HG02870 (cell line): ENCODE measurements around the gene SLC25A47.

Experiments
- ATAC-seq: cut with Tn5 transposase; IDR thresholded peaks from one replicate; pipeline ENCODE4 v1.9.1; 2021; ENCODE audit warnings: mild to moderate bottlenecking, moderate library complexity; ENCODE audit not compliant: unreplicated experiment

The SLC25A47 gene

GRCh38 chr14:100374270-100374669 lies 51.1 kb downstream of the SLC25A47 start:
- no peak for ATAC-seq

DNA sequence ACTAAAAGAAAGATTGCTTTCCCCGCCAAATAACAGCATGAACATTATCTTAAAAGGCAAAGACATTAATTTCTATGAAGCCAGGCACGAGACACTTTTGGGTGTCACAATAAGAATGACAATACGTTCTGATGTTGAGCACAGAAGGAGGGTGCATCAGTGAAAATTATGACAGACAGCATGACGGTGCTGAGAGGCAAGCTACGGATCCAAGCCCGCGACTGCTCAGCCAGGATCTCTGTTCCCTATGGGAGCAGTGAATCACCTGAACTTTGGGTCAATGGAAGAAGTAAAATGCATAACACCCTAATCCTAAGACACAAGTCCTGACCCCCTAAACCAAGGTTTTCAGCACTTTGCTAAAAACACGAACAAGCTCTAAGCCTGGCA lies 51.7 kb downstream of the SLC25A47 start:
- ATAC-seq = no peak

DNA sequence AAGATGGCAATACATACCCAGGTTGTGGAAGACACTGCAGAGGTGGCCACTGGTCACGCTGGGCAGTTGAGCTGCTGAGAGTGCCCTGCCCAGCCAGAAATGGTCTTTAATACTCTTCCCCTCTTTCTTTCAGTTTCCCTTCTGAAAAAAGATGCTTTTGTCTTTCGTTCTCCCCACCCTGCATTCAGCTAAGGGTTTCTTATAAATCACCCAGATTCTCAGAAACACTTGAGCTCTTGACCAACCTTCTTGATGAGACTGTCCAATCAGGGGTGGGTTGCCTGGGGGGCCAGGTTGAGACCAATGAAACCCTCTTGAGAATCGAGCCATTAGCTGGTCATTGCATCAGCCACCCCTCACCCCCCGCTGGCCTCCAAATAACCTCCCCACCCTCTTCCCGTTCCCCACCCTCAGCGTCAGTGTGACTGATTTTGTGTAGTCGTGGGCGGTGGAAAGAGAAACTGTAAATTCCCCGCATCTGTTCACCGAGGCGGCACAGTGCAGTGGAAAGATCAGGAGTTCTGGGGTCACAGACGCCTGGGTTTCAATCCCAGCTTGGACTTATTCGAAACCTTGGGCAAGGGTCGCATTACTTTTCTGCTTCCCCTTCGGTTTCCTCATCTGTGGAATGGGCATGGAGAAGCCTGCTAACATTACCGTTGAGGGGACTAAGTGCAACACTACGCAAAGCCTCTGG lies 52.3 kb downstream of the SLC25A47 start:
- ATAC-seq = peak; percentile 30

DNA sequence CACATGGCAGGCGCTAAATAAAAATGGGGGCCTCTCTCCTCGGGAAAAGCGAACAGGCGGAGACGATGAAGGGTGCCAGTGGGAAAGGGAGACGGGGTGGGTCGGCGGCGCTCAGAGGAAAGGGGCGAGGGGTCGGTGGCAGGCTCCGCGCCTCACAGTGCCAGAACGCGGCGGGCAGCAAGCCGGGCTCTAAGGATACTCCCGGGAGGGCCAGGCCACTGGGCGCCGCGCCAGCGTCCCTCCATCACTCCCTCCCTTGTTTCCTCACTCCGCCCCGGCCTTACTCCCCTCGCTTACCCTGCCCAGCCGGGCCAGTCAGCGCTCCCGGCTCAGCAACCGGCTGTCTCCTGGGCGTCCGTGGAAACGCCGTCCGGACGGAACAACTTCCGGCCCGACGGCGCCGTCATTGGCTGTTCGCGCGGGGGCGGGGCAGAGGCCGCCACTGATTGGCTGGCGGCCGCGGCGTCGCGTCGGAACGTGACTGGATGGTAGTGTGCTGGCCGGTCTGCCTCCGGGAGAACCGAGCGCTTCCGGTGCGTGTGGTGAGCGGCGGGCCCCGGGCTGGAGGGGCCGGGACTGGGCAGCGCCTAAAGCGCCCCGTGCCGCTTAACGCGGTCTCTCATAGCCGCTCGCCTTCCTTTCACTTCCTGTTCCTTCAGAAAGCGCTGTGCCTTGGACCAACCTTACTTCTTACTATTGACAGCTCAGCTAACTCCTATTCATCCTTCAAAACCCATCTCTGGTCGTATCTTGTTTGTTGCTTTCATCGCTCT lies 53.0 kb downstream of the SLC25A47 start, which contains the start of gene WDR25:
Gene WDR25 (plus strand): TSS at position 523 of the 773 bp plus-strand sequence.
- peak; percentile 75 for ATAC-seq

- no peak for ATAC-seq
These were observed 53.6 kb downstream of the SLC25A47 start for GRCh38 chr14:100376751-100377171.
